ENCODE data around the gene PDE1C.

DNA sequence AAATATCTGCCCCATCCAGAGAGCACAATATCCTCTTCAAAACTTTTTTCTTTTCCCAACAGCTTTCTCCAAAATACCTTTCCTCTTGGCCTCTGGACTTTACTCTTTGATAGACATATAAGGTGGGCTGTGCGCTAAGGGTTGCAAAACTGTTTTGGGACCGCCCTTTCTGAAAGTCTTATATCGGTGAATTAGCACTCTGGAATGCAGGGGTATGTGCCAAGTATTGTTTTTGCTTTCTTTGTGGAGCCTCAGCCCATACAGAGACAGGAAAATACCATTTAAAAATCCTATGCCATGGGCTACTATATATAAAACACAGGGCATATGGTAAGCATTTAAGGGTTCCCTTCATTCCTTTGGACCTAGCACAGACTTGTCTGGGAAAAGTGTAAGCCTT is 345.5 kb downstream of the PDE1C start:
- TF ChIP-seq POLR2A (IDR thresholded peaks at IDR 0.05) = no peak
- TF ChIP-seq, protein P1, sequence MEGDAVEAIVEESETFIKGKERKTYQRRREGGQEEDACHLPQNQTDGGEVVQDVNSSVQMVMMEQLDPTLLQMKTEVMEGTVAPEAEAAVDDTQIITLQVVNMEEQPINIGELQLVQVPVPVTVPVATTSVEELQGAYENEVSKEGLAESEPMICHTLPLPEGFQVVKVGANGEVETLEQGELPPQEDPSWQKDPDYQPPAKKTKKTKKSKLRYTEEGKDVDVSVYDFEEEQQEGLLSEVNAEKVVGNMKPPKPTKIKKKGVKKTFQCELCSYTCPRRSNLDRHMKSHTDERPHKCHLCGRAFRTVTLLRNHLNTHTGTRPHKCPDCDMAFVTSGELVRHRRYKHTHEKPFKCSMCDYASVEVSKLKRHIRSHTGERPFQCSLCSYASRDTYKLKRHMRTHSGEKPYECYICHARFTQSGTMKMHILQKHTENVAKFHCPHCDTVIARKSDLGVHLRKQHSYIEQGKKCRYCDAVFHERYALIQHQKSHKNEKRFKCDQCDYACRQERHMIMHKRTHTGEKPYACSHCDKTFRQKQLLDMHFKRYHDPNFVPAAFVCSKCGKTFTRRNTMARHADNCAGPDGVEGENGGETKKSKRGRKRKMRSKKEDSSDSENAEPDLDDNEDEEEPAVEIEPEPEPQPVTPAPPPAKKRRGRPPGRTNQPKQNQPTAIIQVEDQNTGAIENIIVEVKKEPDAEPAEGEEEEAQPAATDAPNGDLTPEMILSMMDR (IDR thresholded peaks at IDR 0.05) = no peak
